ENCODE measurements around the gene MAP2K7. TPM values are rescaled to one million over a fixed set of nuclear protein-coding genes. Genes with fewer than 3 reads are reported as not detected.

Gene MAP2K7
- total and polyA plus RNA-seq, 2 donors (not counting 1 experiment from before 2014, with no cell fraction given) = 7.8 to 10.4 TPM

DNA sequence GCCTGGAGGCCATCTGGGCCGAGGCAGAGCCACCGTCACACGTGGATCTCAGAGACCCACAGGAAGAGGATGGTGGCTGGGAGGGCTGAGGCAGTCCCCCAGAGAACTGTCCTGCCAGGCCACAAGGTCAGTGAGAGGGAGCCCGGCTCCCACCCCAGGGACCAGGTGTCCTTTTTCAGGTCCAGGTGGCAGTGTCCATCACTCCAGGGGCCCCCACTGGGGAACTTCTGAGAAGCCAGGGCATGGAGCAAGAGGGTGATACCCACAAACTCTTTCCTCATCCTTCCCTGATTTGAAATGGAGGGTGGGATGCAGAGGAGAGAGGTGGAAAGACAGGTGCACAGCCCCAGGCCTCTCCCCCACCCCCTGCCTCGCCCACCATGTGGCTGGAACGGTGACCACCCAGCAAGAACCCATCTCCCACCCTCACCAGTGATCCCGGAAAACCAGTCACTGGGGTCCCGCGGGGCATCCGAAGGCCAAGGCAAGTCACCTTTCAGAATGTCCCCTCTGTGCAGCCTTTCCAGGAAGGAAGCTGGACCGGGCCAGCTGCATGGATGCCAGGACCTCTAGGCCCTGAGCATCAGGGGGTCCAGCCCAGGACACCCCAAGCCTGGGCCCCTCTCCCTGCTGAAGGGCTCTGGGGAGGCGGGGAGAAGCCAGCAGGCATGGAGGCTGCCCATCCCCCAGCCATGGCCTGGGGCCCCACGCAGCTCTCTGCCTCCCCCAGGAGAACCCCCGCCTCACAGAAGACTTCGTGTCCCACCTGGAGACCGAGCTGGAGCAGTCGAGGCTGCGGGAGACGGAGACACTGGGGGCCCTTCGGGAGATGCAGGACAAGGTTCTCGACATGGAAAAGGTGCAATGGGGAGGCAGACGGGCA, 43.6 kb upstream of the MAP2K7 start:
- no peaks in the 10 kb centered on the region for H3K79me2 ChIP-seq (ENCODE audit: control insufficient read depth, insufficient read depth, low read length)
- DNase-seq (ENCODE audit: low read depth in 2 of 2) = no peak
- no peak overlapping the region for H3K27ac ChIP-seq (ENCODE audit: insufficient read depth, low read length)
- no peak overlapping the region for H2AFZ ChIP-seq (ENCODE audit: low read length)
- no peaks in the 10 kb centered on the region for H3K36me3 ChIP-seq (ENCODE audit: control insufficient read depth, insufficient read depth, low read length)
- no peak overlapping the region for H3K9ac ChIP-seq (ENCODE audit: insufficient read depth, low read length)
- TF ChIP-seq, protein P1, sequence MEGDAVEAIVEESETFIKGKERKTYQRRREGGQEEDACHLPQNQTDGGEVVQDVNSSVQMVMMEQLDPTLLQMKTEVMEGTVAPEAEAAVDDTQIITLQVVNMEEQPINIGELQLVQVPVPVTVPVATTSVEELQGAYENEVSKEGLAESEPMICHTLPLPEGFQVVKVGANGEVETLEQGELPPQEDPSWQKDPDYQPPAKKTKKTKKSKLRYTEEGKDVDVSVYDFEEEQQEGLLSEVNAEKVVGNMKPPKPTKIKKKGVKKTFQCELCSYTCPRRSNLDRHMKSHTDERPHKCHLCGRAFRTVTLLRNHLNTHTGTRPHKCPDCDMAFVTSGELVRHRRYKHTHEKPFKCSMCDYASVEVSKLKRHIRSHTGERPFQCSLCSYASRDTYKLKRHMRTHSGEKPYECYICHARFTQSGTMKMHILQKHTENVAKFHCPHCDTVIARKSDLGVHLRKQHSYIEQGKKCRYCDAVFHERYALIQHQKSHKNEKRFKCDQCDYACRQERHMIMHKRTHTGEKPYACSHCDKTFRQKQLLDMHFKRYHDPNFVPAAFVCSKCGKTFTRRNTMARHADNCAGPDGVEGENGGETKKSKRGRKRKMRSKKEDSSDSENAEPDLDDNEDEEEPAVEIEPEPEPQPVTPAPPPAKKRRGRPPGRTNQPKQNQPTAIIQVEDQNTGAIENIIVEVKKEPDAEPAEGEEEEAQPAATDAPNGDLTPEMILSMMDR (conservative IDR thresholded peaks at IDR 0.05 in 1 of 2, IDR thresholded peaks at IDR 0.05 in 1 of 2; ENCODE audit: low read depth in 1 of 2, low read length in 2 of 2) = no peak
- no peak for TF ChIP-seq EZH2 (IDR thresholded peaks at IDR 0.05; ENCODE audit: low read length, missing control alignments)
- H3K4me2 ChIP-seq (ENCODE audit: extremely low read depth, insufficient read depth, low read length) = no peak overlapping the region
- H4K20me1 ChIP-seq (ENCODE audit: control insufficient read depth, extremely low read depth, insufficient read depth, low read length) = no peaks in the 10 kb centered on the region
- H3K4me3 ChIP-seq (replicated peaks in 1 of 4; ENCODE audit: control extremely low read depth in 1 of 4, insufficient read depth in 1 of 4, low read depth in 3 of 4, low read length in 4 of 4) = no peak overlapping the region
- H3K4me1 ChIP-seq (ENCODE audit: control insufficient read depth, extremely low read depth, insufficient read depth, low read length) = no peaks in the 10 kb centered on the region
- H3K27me3 ChIP-seq (ENCODE audit: control insufficient read depth, insufficient read depth, low read length) = no peaks in the 10 kb centered on the region
- H3K9me3 ChIP-seq (ENCODE audit: control insufficient read depth, insufficient read depth, low read depth, low read length) = no peaks in the 10 kb centered on the region

DNA sequence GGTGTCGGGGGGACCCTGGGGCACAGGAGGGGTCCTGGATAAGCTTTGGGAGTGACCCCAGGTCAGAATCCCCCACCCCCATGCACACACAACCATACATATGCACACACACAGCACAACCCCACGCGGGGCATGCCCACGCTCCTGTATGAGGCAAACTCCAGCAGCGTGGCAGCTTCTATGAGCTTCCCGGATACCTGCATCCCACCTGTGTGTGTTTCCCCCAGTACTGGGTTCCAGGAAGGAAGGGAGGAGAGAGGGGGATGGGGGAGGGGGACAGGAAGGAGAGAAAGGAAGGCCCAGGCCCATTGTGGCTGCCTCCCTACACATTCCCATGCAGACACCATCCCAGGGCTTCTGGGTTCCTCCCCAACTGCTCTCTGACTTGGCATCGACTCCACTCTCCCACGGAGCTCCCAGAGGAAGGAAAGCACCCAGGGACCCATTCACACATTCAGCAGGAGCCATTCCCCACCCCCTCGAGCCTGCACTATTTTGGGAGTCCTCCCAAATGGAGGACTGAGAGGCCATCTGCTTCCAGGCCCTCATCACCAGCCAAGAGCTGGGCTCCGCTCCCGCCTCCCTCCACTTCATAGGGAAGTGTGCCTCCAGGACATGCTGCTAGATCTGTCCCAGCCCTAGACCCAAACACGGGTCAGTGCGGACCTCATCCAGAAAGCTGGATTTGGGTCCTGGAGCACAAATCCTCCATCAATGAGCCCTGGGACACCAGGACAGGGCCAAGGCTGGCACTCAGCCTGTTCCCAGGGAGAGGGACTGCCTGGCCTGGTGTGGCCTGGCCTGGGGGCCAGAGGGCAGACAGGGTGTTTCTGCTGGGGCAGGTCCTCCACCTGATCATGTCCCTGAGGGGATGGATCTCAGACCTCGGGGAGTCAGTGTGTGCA, 42.7 kb upstream of the MAP2K7 start:
- Histone ChIP-seq H4K20me1 (ENCODE audit: control insufficient read depth, extremely low read depth, insufficient read depth, low read length) (no peaks in the 10 kb centered on the region), H3K9ac (ENCODE audit: insufficient read depth, low read length) (no peak overlapping the region), H3K9me3 (ENCODE audit: control insufficient read depth, insufficient read depth, low read depth, low read length) (no peaks in the 10 kb centered on the region), H3K4me1 (ENCODE audit: control insufficient read depth, extremely low read depth, insufficient read depth, low read length) (no peaks in the 10 kb centered on the region), H3K4me3 (replicated peaks in 1 of 4; ENCODE audit: control extremely low read depth in 1 of 4, insufficient read depth in 1 of 4, low read depth in 3 of 4, low read length in 4 of 4) (no peak overlapping the region), H2AFZ (ENCODE audit: low read length) (no peak overlapping the region), H3K79me2 (ENCODE audit: control insufficient read depth, insufficient read depth, low read length) (no peaks in the 10 kb centered on the region), H3K36me3 (ENCODE audit: control insufficient read depth, insufficient read depth, low read length) (no peaks in the 10 kb centered on the region), H3K27me3 (ENCODE audit: control insufficient read depth, insufficient read depth, low read length) (no peaks in the 10 kb centered on the region), H3K27ac (ENCODE audit: insufficient read depth, low read length) (no peak overlapping the region), H3K4me2 (ENCODE audit: extremely low read depth, insufficient read depth, low read length) (no peak overlapping the region)
- TF ChIP-seq EZH2 (IDR thresholded peaks at IDR 0.05; ENCODE audit: low read length, missing control alignments) = no peak
- TF ChIP-seq, protein P1 (conservative IDR thresholded peaks at IDR 0.05 in 1 of 2, IDR thresholded peaks at IDR 0.05 in 1 of 2; ENCODE audit: low read depth in 1 of 2, low read length in 2 of 2) = no peak
- DNase-seq (ENCODE audit: low read depth in 2 of 2) = no peak

All from fibroblast of lung (primary cell).